ENCODE results near the gene NES. TPM values are rescaled to one million over a fixed set of nuclear protein-coding genes. Genes with fewer than 3 reads are reported as not detected.

NES gene
- total and polyA plus RNA-seq, 10 donors: 4.3 to 146 (median 52.3) TPM

DNA sequence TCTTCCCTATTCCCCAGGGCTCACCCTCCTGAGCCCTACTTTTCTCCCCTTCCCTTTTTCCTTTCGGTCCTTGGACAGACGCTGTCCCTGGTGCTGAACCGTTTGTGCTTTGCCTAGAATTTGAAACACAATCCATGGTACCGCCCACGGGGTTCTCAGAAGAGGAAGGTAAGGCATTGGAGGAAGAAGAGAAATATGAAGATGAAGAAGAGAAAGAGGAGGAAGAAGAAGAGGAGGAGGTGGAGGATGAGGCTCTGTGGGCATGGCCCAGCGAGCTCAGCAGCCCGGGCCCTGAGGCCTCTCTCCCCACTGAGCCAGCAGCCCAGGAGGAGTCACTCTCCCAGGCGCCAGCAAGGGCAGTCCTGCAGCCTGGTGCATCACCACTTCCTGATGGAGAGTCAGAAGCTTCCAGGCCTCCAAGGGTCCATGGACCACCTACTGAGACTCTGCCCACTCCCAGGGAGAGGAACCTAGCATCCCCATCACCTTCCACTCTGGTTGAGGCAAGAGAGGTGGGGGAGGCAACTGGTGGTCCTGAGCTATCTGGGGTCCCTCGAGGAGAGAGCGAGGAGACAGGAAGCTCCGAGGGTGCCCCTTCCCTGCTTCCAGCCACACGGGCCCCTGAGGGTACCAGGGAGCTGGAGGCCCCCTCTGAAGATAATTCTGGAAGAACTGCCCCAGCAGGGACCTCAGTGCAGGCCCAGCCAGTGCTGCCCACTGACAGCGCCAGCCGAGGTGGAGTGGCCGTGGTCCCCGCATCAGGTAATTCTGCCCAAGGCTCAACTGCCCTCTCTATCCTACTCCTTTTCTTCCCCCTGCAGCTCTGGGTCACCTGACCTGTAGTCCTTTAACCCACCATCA, 24.8 kb downstream of the NES start:
- H3K9me3 ChIP-seq: no peaks in the 10 kb centered on the region
- H3K36me3 ChIP-seq: no peaks in the 10 kb centered on the region
- 41 to 49% (median 46%) methylated on average over 12 to 16 of the region's 16 CpGs for WGBS, 5 donors
- H3K27me3 ChIP-seq (replicated peaks in 1 of 7): peaks cover 0 to 100% (median 27%) of the 10 kb centered on the region in 7 donors
- no peak overlapping the region for H3K4me3 ChIP-seq
- intact Hi-C loops (cut with DNase I; ENCODE audit: low total_unique reads): no loop called here
- TF ChIP-seq POLR2AphosphoS5 (IDR thresholded peaks at IDR 0.05): no peak
- TF ChIP-seq, protein P1, sequence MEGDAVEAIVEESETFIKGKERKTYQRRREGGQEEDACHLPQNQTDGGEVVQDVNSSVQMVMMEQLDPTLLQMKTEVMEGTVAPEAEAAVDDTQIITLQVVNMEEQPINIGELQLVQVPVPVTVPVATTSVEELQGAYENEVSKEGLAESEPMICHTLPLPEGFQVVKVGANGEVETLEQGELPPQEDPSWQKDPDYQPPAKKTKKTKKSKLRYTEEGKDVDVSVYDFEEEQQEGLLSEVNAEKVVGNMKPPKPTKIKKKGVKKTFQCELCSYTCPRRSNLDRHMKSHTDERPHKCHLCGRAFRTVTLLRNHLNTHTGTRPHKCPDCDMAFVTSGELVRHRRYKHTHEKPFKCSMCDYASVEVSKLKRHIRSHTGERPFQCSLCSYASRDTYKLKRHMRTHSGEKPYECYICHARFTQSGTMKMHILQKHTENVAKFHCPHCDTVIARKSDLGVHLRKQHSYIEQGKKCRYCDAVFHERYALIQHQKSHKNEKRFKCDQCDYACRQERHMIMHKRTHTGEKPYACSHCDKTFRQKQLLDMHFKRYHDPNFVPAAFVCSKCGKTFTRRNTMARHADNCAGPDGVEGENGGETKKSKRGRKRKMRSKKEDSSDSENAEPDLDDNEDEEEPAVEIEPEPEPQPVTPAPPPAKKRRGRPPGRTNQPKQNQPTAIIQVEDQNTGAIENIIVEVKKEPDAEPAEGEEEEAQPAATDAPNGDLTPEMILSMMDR (IDR thresholded peaks at IDR 0.05 in 8 of 11, conservative IDR thresholded peaks at IDR 0.05 in 3 of 11): no peak
- TF ChIP-seq POLR2A (IDR thresholded peaks at IDR 0.05): no peak
- H3K4me1 ChIP-seq: peaks cover 9 to 16% (median 11%) of the 10 kb centered on the region in 6 donors
- no peak overlapping the region for H3K27ac ChIP-seq
- DNase-seq: no peak

DNA sequence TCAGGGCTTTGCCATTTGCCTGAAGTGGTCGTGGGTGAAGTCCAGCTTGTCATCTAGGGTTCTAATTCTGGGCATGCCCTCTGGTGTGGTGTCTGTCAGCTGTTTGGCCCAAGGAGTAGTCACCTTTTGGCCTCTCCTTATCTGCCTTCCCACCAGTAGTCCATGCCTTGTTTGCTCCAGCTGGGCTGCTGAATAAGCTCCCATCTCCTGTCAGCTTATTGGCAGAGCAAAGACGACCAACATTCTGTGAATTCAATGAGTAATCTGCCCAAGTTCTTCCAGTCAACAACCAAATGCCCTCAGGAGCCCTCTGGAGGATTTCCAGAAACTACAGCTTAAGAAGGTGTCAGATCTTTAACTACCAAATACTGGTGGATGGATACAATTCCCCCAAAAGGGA, 28.3 kb downstream of the NES start:
- peaks cover 0 to 100% (median 26%) of the 10 kb centered on the region in 7 donors for H3K27me3 ChIP-seq (replicated peaks in 1 of 7)
- no peak for DNase-seq
- no peak overlapping the region for H3K4me3 ChIP-seq
- intact Hi-C loops (cut with DNase I; ENCODE audit: low total_unique reads): no loop called here
- H3K9me3 ChIP-seq: no peaks in the 10 kb centered on the region
- no peaks in the 10 kb centered on the region for H3K36me3 ChIP-seq
- no peak overlapping the region for H3K27ac ChIP-seq
- WGBS, 5 donors: 11 to 33% (median 28%) methylated on average over 2 of the region's 2 CpGs
- peaks cover 0 to 5% (median 0%) of the 10 kb centered on the region in 6 donors for H3K4me1 ChIP-seq
- TF ChIP-seq, protein P1 (IDR thresholded peaks at IDR 0.05 in 8 of 11, conservative IDR thresholded peaks at IDR 0.05 in 3 of 11): no peak
- no peak for TF ChIP-seq POLR2A (IDR thresholded peaks at IDR 0.05)
- no peak for TF ChIP-seq POLR2AphosphoS5 (IDR thresholded peaks at IDR 0.05)

DNA sequence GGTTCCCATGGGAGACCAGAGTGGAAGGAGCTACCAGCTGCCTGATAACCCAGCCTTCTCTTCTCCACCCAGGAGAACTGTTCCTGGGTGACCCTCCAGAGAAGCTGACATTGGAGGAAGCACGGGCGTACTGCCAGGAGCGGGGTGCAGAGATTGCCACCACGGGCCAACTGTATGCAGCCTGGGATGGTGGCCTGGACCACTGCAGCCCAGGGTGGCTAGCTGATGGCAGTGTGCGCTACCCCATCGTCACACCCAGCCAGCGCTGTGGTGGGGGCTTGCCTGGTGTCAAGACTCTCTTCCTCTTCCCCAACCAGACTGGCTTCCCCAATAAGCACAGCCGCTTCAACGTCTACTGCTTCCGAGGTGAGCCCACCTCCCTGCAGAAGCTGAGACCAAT, 28.7 kb downstream of the NES start:
- TF ChIP-seq POLR2AphosphoS5 (IDR thresholded peaks at IDR 0.05) (no peak), POLR2A (IDR thresholded peaks at IDR 0.05) (no peak)
- TF ChIP-seq, protein P1 (IDR thresholded peaks at IDR 0.05 in 8 of 11, conservative IDR thresholded peaks at IDR 0.05 in 3 of 11): no peak
- peaks cover 0 to 100% (median 26%) of the 10 kb centered on the region in 7 donors for H3K27me3 ChIP-seq (replicated peaks in 1 of 7)
- DNase-seq: no peak
- H3K4me3 ChIP-seq: no peak overlapping the region
- H3K4me1 ChIP-seq: peaks cover 0 to 10% (median 0%) of the 10 kb centered on the region in 6 donors
- H3K36me3 ChIP-seq: no peaks in the 10 kb centered on the region
- 73 to 82% (median 80%) methylated on average over 8 to 10 of the region's 10 CpGs for WGBS, 5 donors
- intact Hi-C loops (cut with DNase I; ENCODE audit: low total_unique reads): no loop called here
- H3K27ac ChIP-seq: no peak overlapping the region
- no peaks in the 10 kb centered on the region for H3K9me3 ChIP-seq

DNA sequence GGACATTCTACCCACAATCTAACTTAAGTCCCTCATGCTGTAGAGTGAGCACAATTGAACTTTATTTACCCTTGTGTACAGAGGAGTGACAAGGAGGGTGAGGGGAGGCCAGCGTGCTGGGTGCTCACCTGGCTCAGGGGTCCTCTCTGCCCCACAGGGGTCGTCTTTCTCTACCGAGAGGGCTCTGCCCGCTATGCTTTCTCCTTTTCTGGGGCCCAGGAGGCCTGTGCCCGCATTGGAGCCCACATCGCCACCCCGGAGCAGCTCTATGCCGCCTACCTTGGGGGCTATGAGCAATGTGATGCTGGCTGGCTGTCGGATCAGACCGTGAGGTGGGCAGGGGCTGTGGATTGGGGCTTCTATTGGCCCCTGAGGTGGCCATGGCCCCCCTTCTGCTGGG, 29.9 kb downstream of the NES start:
- Histone ChIP-seq H3K9me3 (no peaks in the 10 kb centered on the region), H3K4me3 (no peak overlapping the region), H3K4me1 (peaks cover under 1 to 13% (median 2%) of the 10 kb centered on the region in 6 donors), H3K27me3 (replicated peaks in 1 of 7) (peaks cover 3 to 100% (median 31%) of the 10 kb centered on the region in 7 donors), H3K36me3 (no peaks in the 10 kb centered on the region), H3K27ac (no peak overlapping the region)
- TF ChIP-seq, protein P1 (IDR thresholded peaks at IDR 0.05 in 8 of 11, conservative IDR thresholded peaks at IDR 0.05 in 3 of 11): no peak
- TF ChIP-seq POLR2A (IDR thresholded peaks at IDR 0.05): no peak
- intact Hi-C loops (cut with DNase I; ENCODE audit: low total_unique reads): no loop called here
- no peak for DNase-seq
- 70 to 80% (median 79%) methylated on average over 7 to 10 of the region's 10 CpGs for WGBS, 5 donors

Data from spleen (tissue), 11 donors.